K562 (cell line): ENCODE measurements around the gene PLXNB2. TPM values are rescaled to one million over a fixed set of nuclear protein-coding genes. Genes with fewer than 3 reads are reported as not detected.

Source experiments
- ATAC-seq: fragments of 200-7000 bp; cut with Tn5 transposase; 3 replicates; pipeline ENCODE4 v1.9.1; 2020; ENCODE audit warnings: moderate library complexity
- BruUV-seq: library from RNA; stranded (reverse); fragments of 400-500 nt; replicated peaks from 2 replicates; lab custom pipeline; 2021; lab: Mats Ljungman, UMichigan
- CTCF ChIA-PET: fragments of 300-600 bp; formaldehyde crosslinking; extraction: SDS; loops from one replicate; lab custom pipeline; 2021; ENCODE audit warnings: low intra/inter-chr PET ratio; lab: Yijun Ruan, JAX
- POLR2A ChIA-PET: fragments of 300-600, 350-650 bp; sonication (Branson Sonifier 250); formaldehyde crosslinking; extraction: SDS; loops from one replicate; lab custom pipeline; 2021; ENCODE audit warnings: antibody characterized with exemption, inconsistent platforms; lab: Yijun Ruan, JAX
- DNase-seq, 4 experiments: peaks; one replicate each; pipeline versions ENCODE4 v3.0.0 to v3.0.0-alpha.2; 2011 to 2018; ENCODE audit warnings: low spot score in 3 of 4, mixed read lengths in 3 of 4; ENCODE audit errors: extremely low read depth in 1 of 4
- FAIRE-seq: peaks from 2 replicates; lab custom pipeline; 2011; peaks lifted over from hg19 to GRCh38; lab: Jason Lieb, UNC
- H2AFZ ChIP-seq: 2 replicates; pipeline ENCODE4 v1.6.0; 2011; ENCODE audit warnings: low read depth, low read length, control low read depth, inconsistent platforms
- H3K27ac ChIP-seq: fragments of 200-600 bp; 3 replicates; pipeline ENCODE4 v1.8.0; 2011; ENCODE audit warnings: low read depth, mild to moderate bottlenecking, control low read depth, inconsistent platforms, low read length, moderate library complexity, mixed read lengths; ENCODE audit errors: extremely low read depth
- H3K27me3 ChIP-seq, 2 experiments: fragments of 300-600 bp in 1 of 2; 2 replicates in 1 of 2; 3 replicates in 1 of 2; pipeline versions ENCODE4 v1.6.0 to v1.8.0; 2011; ENCODE audit warnings: inconsistent platforms in 2 of 2, low read length in 2 of 2, mild to moderate bottlenecking in 1 of 2, mixed read lengths in 1 of 2, moderate library complexity in 1 of 2; ENCODE audit not compliant: control insufficient read depth in 2 of 2, insufficient read depth in 2 of 2
- H3K36me3 ChIP-seq: fragments of 300-600 bp; 3 replicates; pipeline ENCODE4 v1.8.0; 2011; ENCODE audit warnings: mild to moderate bottlenecking, low read length, inconsistent platforms; ENCODE audit not compliant: control insufficient read depth, insufficient read depth
- H3K4me1 ChIP-seq, 2 experiments: fragments of 200-600 bp in 1 of 2; replicated peaks in 1 of 2; 2 replicates in 1 of 2; 3 replicates in 1 of 2; pipeline versions ENCODE4 v1.5.1 to v1.8.0; 2011; ENCODE audit warnings: inconsistent platforms in 2 of 2, low read length in 2 of 2, mild to moderate bottlenecking in 1 of 2, mixed read lengths in 1 of 2, moderate library complexity in 1 of 2; ENCODE audit not compliant: control insufficient read depth in 2 of 2, insufficient read depth in 2 of 2
- H3K4me2 ChIP-seq: 2 replicates; pipeline ENCODE4 v1.6.1; 2011; ENCODE audit warnings: low read length, control low read depth, inconsistent platforms, mixed read lengths; ENCODE audit not compliant: insufficient read depth
- H3K4me3 ChIP-seq: fragments of 200-600 bp; sonication (generic), shearing (Covaris generic); 2 replicates; pipeline ENCODE4 v1.5.1; 2016; ENCODE audit warnings: control low read depth, inconsistent platforms
- H3K79me2 ChIP-seq: fragments of 200-600 bp; 3 replicates; pipeline ENCODE4 v1.8.0; 2011; ENCODE audit warnings: low read length, inconsistent platforms; ENCODE audit not compliant: control insufficient read depth, insufficient read depth
- H3K9ac ChIP-seq, 2 experiments: 2 replicates each; pipeline versions ENCODE4 v1.6.0 to v1.6.1; 2011; ENCODE audit warnings: low read depth in 2 of 2, low read length in 2 of 2, control low read depth in 1 of 2, inconsistent platforms in 1 of 2, mild to moderate bottlenecking in 1 of 2, mixed read lengths in 1 of 2; ENCODE audit not compliant: insufficient read depth in 1 of 2
- H3K9me1 ChIP-seq: one replicate; pipeline ENCODE4 v1.6.0; 2011; ENCODE audit warnings: inconsistent platforms, mild to moderate bottlenecking, low read length, moderate library complexity; ENCODE audit not compliant: control insufficient read depth, insufficient read depth
- H3K9me3 ChIP-seq: replicated peaks from 2 replicates; pipeline ENCODE4 v1.5.1; 2011; ENCODE audit warnings: low read depth, low read length, inconsistent platforms; ENCODE audit not compliant: control insufficient read depth, insufficient read depth
- H4K20me1 ChIP-seq: replicated peaks from 2 replicates; pipeline ENCODE4 v1.6.1; 2011; ENCODE audit warnings: low read length, inconsistent platforms, mixed read lengths; ENCODE audit not compliant: control insufficient read depth, insufficient read depth
- CREM ChIP-seq: IDR thresholded peaks from 2 replicates; pipeline ENCODE4 v1.6.1; 2014; ENCODE audit warnings: antibody characterized with exemption, low read depth
- LCOR ChIP-seq: sonication (generic); formaldehyde crosslinking; IDR thresholded peaks from 2 replicates; pipeline ENCODE4 v1.8.0; 2022; ENCODE audit warnings: mild to moderate bottlenecking, missing genetic modification reagents
- POLR2G ChIP-seq: fragments of 200-400 bp; formaldehyde crosslinking; IDR thresholded peaks from 2 replicates; pipeline ENCODE4 v1.6.1; 2017; ENCODE audit warnings: low read depth, mild to moderate bottlenecking, antibody characterized with exemption, low read length, moderate library complexity
- ZNF282 ChIP-seq: sonication (generic); formaldehyde crosslinking; IDR thresholded peaks from 2 replicates; pipeline ENCODE4 v1.8.1; 2023; ENCODE audit warnings: missing genetic modification reagents
- WGBS: fragments of 100-300 bp; shearing (Covaris generic); methylation state at CpG from one replicate; pipeline ENCODE4 v1.1.6; 2016; ENCODE audit warnings: low coverage, mixed read lengths; ENCODE audit not compliant: insufficient coverage; ENCODE audit errors: missing lambda C conversion rate; 5-methylcytosine and 5-hydroxymethylcytosine counted together
- in situ Hi-C: fragments of 300-500 bp; cut with MboI; formaldehyde crosslinking; loops from 4 replicates; pipeline ENCODE4 v1.15.0; 2018; ENCODE audit warnings: inconsistent platforms, mixed read lengths
- intact Hi-C: fragments of 100-400 bp; cut with micrococcal nuclease; formaldehyde crosslinking; loops from 2 replicates; pipeline ENCODE4 v1.14.2; 2022
- polyA plus RNA-seq, 8 experiments: library from polyadenylated mRNA; depleted of rRNA in 4 of 8; stranded (reverse) in 5 of 8; unstranded in 3 of 8; fragments of >200 nt; fragmentation: Nextera tagmentation in 2 of 8; fragmentation: Illumina TruSeq in 1 of 8; extraction: Ambion mirVana in 2 of 8; extraction: Trizol in 1 of 8; gene quantifications; 2 replicates each; pipeline versions ENCODE4 v1.2.1 to v1.2.3, GENCODE V29; 2011 to 2014; ENCODE audit warnings: inconsistent platforms in 1 of 8, missing spikeins in 1 of 8
- total RNA-seq, 7 experiments: library from RNA; depleted of rRNA in 6 of 7; stranded (reverse); fragments of >200 nt in 6 of 7; fragmentation: Illumina TruSeq in 2 of 7; extraction: Trizol in 2 of 7; gene quantifications; 2 replicates each; pipeline versions ENCODE4 v1.2.1 to v1.2.3, GENCODE V29; 2011 to 2021; ENCODE audit warnings: low replicate concordance in 1 of 7
- TF ChIP-seq, protein P1 (sequence below): sonication (generic); formaldehyde crosslinking; IDR thresholded peaks from 2 replicates; pipeline ENCODE4 v1.8.1; 2023; ENCODE audit warnings: mild to moderate bottlenecking, missing genetic modification reagents

PLXNB2 gene
- total and polyA plus RNA-seq, 9 of the 15 experiments (the other 6 are each of a cell fraction or from before 2014, with no cell fraction given), result 0.15 to 45.1 (median 13.6) TPM

DNA sequence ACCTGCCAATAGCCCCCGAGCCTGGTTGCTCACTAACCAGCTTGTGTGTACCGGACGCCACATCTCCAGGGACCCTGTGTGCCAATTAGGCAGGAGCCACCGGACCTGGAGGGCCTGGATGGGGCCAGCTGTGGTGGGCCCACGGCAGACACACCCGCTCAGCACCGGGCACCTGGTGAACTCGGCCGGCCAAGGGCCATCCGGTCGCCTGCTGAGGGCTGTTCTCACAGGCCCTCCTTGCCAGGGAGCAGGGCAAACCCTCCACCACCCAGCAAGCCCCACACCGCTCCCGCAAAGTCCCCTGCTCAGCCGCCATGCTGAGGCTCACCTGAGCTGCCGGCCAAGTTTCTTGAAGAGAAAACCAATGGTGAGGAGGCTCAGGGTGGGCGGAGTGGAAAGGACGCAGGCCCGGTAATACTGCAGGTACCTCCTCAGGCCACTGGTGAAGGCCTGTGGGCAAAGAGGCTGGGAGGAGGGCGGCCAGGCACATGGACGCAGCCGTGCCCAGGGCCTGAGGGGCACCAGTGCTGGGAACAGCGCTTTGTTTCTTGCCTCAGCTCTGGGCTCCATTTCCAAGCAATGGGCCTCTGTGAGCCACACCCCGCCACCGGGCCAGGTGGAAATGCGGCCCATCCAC lies 79.7 kb downstream of the PLXNB2 start:
- no peaks in the 10 kb centered on the region for H3K27me3 ChIP-seq
- ChIA-PET POLR2A (interaction anchor here (0.8 to 1.2 kb wide), 4 partner anchors 10 to 23 kb away, joined by 3 to 4 read pairs (median 3); no protein-coding TSS in a partner anchor), CTCF (interaction anchor here (0.5 kb wide), 1 partner anchor 211 kb away, joined by 3 read pairs; no protein-coding TSS in a partner anchor)
- DNase-seq (no peak), FAIRE-seq (no peak), ATAC-seq (no peak)
- no peak overlapping the region for H3K4me3 ChIP-seq
- TF ChIP-seq ZNF282 (CRISPR knock-in tag) (no peak), POLR2G (0 out of 2 replicates have a peak, but pooled peaks have one; percentile 9)
- no peak overlapping the region for H3K27ac ChIP-seq
- H2AFZ ChIP-seq, result no peak overlapping the region
- no peaks in the 10 kb centered on the region for H3K9me1 ChIP-seq
- WGBS, result 90% methylated on average over 14 of the region's 25 CpGs
- intact Hi-C loops (no loop called here), in situ Hi-C loops (no loop called here)
- no peaks in the 10 kb centered on the region for H3K79me2 ChIP-seq
- H3K4me2 ChIP-seq, result no peak overlapping the region
- H3K36me3 ChIP-seq, result peaks cover 33% of the 10 kb centered on the region; the same call in 2 of the 3 replicates
- no peak overlapping the region for H3K9ac ChIP-seq
- BruUV-seq, result no TSS peak
- no peaks in the 10 kb centered on the region for H4K20me1 ChIP-seq
- no peaks in the 10 kb centered on the region for H3K9me3 ChIP-seq
- H3K4me1 ChIP-seq, result peaks cover 0 to 12% of the 10 kb centered on the region in 2 experiments; a peak in 2 of 5 replicates

DNA sequence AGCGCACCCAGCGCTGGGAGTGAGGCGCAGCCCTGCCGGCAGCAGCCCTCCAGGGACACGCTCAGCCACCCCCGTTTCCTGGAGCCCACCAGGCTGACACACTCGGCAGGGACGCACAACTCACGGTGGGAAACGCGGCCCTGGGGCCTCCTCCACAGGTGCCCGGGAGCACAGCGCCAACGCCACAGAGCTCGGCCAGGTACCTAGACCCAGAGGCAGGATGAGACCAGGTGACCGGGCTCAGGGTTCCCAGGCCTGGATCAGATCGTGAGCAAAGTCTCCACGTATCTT lies 80.6 kb downstream of the PLXNB2 start:
- Histone ChIP-seq H3K9ac (no peak overlapping the region), H3K4me3 (no peak overlapping the region), H3K4me1 (peaks cover 0 to 12% of the 10 kb centered on the region in 2 experiments; a peak in 2 of 5 replicates), H3K9me3 (no peaks in the 10 kb centered on the region), H3K27ac (no peak overlapping the region), H3K4me2 (no peak overlapping the region), H3K79me2 (no peaks in the 10 kb centered on the region), H2AFZ (no peak overlapping the region), H3K27me3 (no peaks in the 10 kb centered on the region), H3K36me3 (peaks cover 42% of the 10 kb centered on the region; the same call in 2 of the 3 replicates), H4K20me1 (no peaks in the 10 kb centered on the region), H3K9me1 (no peaks in the 10 kb centered on the region)
- in situ Hi-C loops (no loop called here), intact Hi-C loops (no loop called here)
- BruUV-seq, result no TSS peak
- no peak for FAIRE-seq
- no peak for ATAC-seq
- WGBS, result 93% methylated on average over 15 of the region's 18 CpGs
- DNase-seq, result no peak
- CTCF ChIA-PET, result no interaction called here
- TF ChIP-seq, protein P1, sequence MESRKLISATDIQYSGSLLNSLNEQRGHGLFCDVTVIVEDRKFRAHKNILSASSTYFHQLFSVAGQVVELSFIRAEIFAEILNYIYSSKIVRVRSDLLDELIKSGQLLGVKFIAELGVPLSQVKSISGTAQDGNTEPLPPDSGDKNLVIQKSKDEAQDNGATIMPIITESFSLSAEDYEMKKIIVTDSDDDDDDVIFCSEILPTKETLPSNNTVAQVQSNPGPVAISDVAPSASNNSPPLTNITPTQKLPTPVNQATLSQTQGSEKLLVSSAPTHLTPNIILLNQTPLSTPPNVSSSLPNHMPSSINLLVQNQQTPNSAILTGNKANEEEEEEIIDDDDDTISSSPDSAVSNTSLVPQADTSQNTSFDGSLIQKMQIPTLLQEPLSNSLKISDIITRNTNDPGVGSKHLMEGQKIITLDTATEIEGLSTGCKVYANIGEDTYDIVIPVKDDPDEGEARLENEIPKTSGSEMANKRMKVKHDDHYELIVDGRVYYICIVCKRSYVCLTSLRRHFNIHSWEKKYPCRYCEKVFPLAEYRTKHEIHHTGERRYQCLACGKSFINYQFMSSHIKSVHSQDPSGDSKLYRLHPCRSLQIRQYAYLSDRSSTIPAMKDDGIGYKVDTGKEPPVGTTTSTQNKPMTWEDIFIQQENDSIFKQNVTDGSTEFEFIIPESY, result peak; percentile 19; the same call in 1 of the 2 replicates
- no peak for TF ChIP-seq CREM
- TF ChIP-seq POLR2G, result 0 out of 2 replicates have a peak, but pooled peaks have one; percentile 1
- no peak for TF ChIP-seq LCOR (CRISPR knock-in tag)
- POLR2A ChIA-PET, result interaction anchor here (0.7 to 1.2 kb wide), 3 partner anchors 9 to 23 kb away, joined by 3 to 4 read pairs (median 3); no protein-coding TSS in a partner anchor
